SK-N-SH (cell line): ENCODE results near the gene RAC2. TPM values are rescaled to one million over a fixed set of nuclear protein-coding genes. Genes with fewer than 3 reads are reported as not detected.

Experiments used
- CTCF ChIA-PET: fragments of 300-600, 350-600 bp; formaldehyde crosslinking; extraction: SDS; loops from one replicate; lab custom pipeline; 2021; lab: Yijun Ruan, JAX
- POLR2A ChIA-PET: fragments of 350-600 bp; sonication (Branson Sonifier 250); formaldehyde crosslinking; extraction: SDS; loops from one replicate; lab custom pipeline; 2020; ENCODE audit warnings: antibody characterized with exemption, inconsistent platforms; lab: Yijun Ruan, JAX
- DNase-seq: peaks from one replicate; pipeline ENCODE4 v3.0.0; 2012
- H2AFZ ChIP-seq: fragments of 200-600 bp; sonication (generic); 2 replicates; pipeline ENCODE4 v1.8.1; 2016; ENCODE audit warnings: antibody characterized with exemption, mild to moderate bottlenecking, low read depth
- H3F3A ChIP-seq: fragments of 200-600 bp; sonication (generic); replicated peaks from 2 replicates; pipeline ENCODE3; 2016; ENCODE audit warnings: antibody characterized with exemption, mild to moderate bottlenecking; ENCODE audit not compliant: insufficient read depth
- H3K27ac ChIP-seq, 2 experiments: fragments of 200-500 bp in 1 of 2; fragments of 200-600 bp in 1 of 2; sonication (Bioruptor generic) in 1 of 2; sonication (generic), shearing (Covaris generic) in 1 of 2; 2 replicates each; pipeline versions ENCODE4 v1.5.1 to v1.6.1; 2014 to 2016; ENCODE audit warnings: low read depth in 2 of 2, inconsistent platforms in 1 of 2, low read length in 1 of 2, mild to moderate bottlenecking in 1 of 2, mixed read lengths in 1 of 2
- H3K27me3 ChIP-seq: fragments of 200-600 bp; sonication (generic), shearing (Covaris generic); 2 replicates; pipeline ENCODE4 v1.6.1; 2016; ENCODE audit warnings: mixed run types; ENCODE audit not compliant: insufficient read depth
- H3K36me3 ChIP-seq, 2 experiments: fragments of 200-500 bp in 1 of 2; fragments of 200-600 bp in 1 of 2; sonication (Bioruptor generic) in 1 of 2; sonication (generic) in 1 of 2; replicated peaks in 1 of 2; 2 replicates each; pipeline versions ENCODE3 to v1.5.1; 2014 to 2016; ENCODE audit warnings: low read length in 1 of 2, mild to moderate bottlenecking in 1 of 2; ENCODE audit not compliant: insufficient read depth in 2 of 2, control insufficient read depth in 1 of 2
- H3K4me1 ChIP-seq, 2 experiments: fragments of 200-500 bp in 1 of 2; fragments of 200-600 bp in 1 of 2; sonication (Bioruptor generic) in 1 of 2; sonication (generic), shearing (Covaris generic) in 1 of 2; 2 replicates each; pipeline versions ENCODE4 v1.5.1 to v1.6.1; 2014 to 2016; ENCODE audit warnings: low read depth in 1 of 2, low read length in 1 of 2, mixed run types in 1 of 2; ENCODE audit not compliant: insufficient read depth in 2 of 2, control insufficient read depth in 1 of 2
- H3K4me2 ChIP-seq: fragments of 200-600 bp; sonication (generic), shearing (Covaris generic); 2 replicates; pipeline ENCODE4 v1.6.1; 2017; ENCODE audit warnings: mixed run types
- H3K4me3 ChIP-seq, 2 experiments: fragments of 200-500 bp in 1 of 2; fragments of 200-600 bp in 1 of 2; sonication (Bioruptor generic) in 1 of 2; sonication (generic), shearing (Covaris generic) in 1 of 2; 2 replicates each; pipeline versions ENCODE4 v1.5.1 to v1.8.1; 2014 to 2016; ENCODE audit warnings: low read depth in 2 of 2, inconsistent platforms in 1 of 2, low read length in 1 of 2, mild to moderate bottlenecking in 1 of 2, mixed read lengths in 1 of 2, moderate library complexity in 1 of 2
- H3K79me2 ChIP-seq: fragments of 200-600 bp; sonication (generic); 2 replicates; pipeline ENCODE4 v1.8.1; 2017; ENCODE audit warnings: mild to moderate bottlenecking; ENCODE audit not compliant: insufficient read depth
- H3K9ac ChIP-seq: fragments of 200-600 bp; sonication (generic); 2 replicates; pipeline ENCODE4 v1.6.1; 2017; ENCODE audit warnings: mixed run types
- H3K9me2 ChIP-seq: fragments of 200-600 bp; sonication (generic); 2 replicates; pipeline ENCODE4 v1.6.1; 2017; ENCODE audit warnings: mixed run types
- H3K9me3 ChIP-seq: fragments of 200-600 bp; sonication (generic); 2 replicates; pipeline ENCODE4 v1.6.1; 2017; ENCODE audit warnings: mixed run types, mild to moderate bottlenecking, moderate library complexity
- H4K20me1 ChIP-seq: fragments of 200-600 bp; sonication (generic); 2 replicates; pipeline ENCODE4 v1.6.1; 2017; ENCODE audit warnings: mild to moderate bottlenecking, mixed run types; ENCODE audit not compliant: insufficient read depth
- CHD2 ChIP-seq: fragments of 150-350 bp; IDR thresholded peaks from 2 replicates; pipeline ENCODE4 v1.6.1; 2018; ENCODE audit warnings: low read length; ENCODE audit not compliant: partially characterized antibody
- EP300 ChIP-seq, 2 experiments: IDR thresholded peaks; 2 replicates each; pipeline versions ENCODE4 v1.4.0 to v1.6.1; 2012; ENCODE audit warnings: borderline replicate concordance in 1 of 2, low read depth in 1 of 2, low read length in 1 of 2
- FOSL2 ChIP-seq: IDR thresholded peaks from 2 replicates; pipeline ENCODE4 v1.4.0; 2012; ENCODE audit warnings: low read depth, mild to moderate bottlenecking, moderate library complexity, borderline replicate concordance
- FOXJ3 ChIP-seq: sonication (generic); formaldehyde crosslinking; IDR thresholded peaks from 2 replicates; pipeline ENCODE4 v1.5.1; 2020; ENCODE audit warnings: mild to moderate bottlenecking, missing genetic modification reagents
- FOXM1 ChIP-seq: IDR thresholded peaks from 2 replicates; pipeline ENCODE4 v1.4.0; 2012; ENCODE audit warnings: low read depth, mild to moderate bottlenecking
- GATA2 ChIP-seq: sonication (generic); formaldehyde crosslinking; IDR thresholded peaks from 2 replicates; pipeline ENCODE4 v1.5.0; 2020; ENCODE audit warnings: mild to moderate bottlenecking, missing genetic modification reagents
- JUND ChIP-seq: IDR thresholded peaks from 2 replicates; pipeline ENCODE4 v1.4.0; 2012
- MXI1 ChIP-seq: IDR thresholded peaks from 2 replicates; pipeline ENCODE4 v1.6.1; 2012; ENCODE audit warnings: mild to moderate bottlenecking, low read depth, low read length, improper control_type of control experiment
- NRF1 ChIP-seq: IDR thresholded peaks from 2 replicates; pipeline ENCODE4 v1.6.1; 2012; ENCODE audit warnings: low read depth, mild to moderate bottlenecking, low read length
- RAD21 ChIP-seq: IDR thresholded peaks from 2 replicates; pipeline ENCODE4 v1.6.1; 2012; ENCODE audit warnings: mild to moderate bottlenecking, low read length
- RCOR1 ChIP-seq: fragments of 150-350 bp; IDR thresholded peaks from 2 replicates; pipeline ENCODE4 v1.6.1; 2017; ENCODE audit warnings: antibody characterized with exemption, low read length
- RFX5 ChIP-seq: IDR thresholded peaks from 2 replicates; pipeline ENCODE4 v1.6.1; 2012; ENCODE audit warnings: mild to moderate bottlenecking, improper control_type of control experiment, low read length
- SIN3A ChIP-seq: IDR thresholded peaks from 2 replicates; pipeline ENCODE4 v1.6.1; 2012; ENCODE audit warnings: low read depth, mild to moderate bottlenecking, low read length, moderate library complexity, borderline replicate concordance
- SMC3 ChIP-seq: IDR thresholded peaks from 2 replicates; pipeline ENCODE4 v1.6.1; 2012; ENCODE audit warnings: low read depth, low read length, improper control_type of control experiment
- TEAD4 ChIP-seq: IDR thresholded peaks from 2 replicates; pipeline ENCODE4 v1.4.0; 2012; ENCODE audit warnings: mild to moderate bottlenecking, borderline replicate concordance; ENCODE audit not compliant: insufficient read depth
- YY1 ChIP-seq: IDR thresholded peaks from 2 replicates; pipeline ENCODE4 v1.4.0; 2012; ENCODE audit warnings: low read depth, mild to moderate bottlenecking
- WGBS: methylation state at CpG from one replicate; pipeline ENCODE4 v1.1.6; 2017; ENCODE audit warnings: low lambda C conversion rate; 5-methylcytosine and 5-hydroxymethylcytosine counted together
- polyA plus RNA-seq, 3 experiments: library from polyadenylated mRNA; depleted of rRNA; stranded (reverse); fragments of >200 nt; gene quantifications; 2 replicates each; pipeline ENCODE4 v1.2.3, GENCODE V29; 2012
- TF ChIP-seq, protein P1 (sequence below): fragments of 150-350 bp; IDR thresholded peaks from 2 replicates; pipeline ENCODE4 v1.6.1; 2017; ENCODE audit warnings: antibody characterized with exemption, low read length, low read depth, borderline replicate concordance
- TF ChIP-seq, protein P2 (sequence below): IDR thresholded peaks from 2 replicates; pipeline ENCODE4 v1.4.0; 2012; ENCODE audit warnings: low read depth, borderline replicate concordance
- TF ChIP-seq, protein P3 (sequence below): IDR thresholded peaks from 2 replicates; pipeline ENCODE4 v1.6.1; 2012; ENCODE audit warnings: mild to moderate bottlenecking, low read depth, low read length, moderate library complexity
- TF ChIP-seq, protein P4 (sequence below): fragments of 150-350 bp; IDR thresholded peaks from 2 replicates; pipeline ENCODE4 v1.6.1; 2016; ENCODE audit warnings: mild to moderate bottlenecking, low read depth, low read length
- TF ChIP-seq, protein P5 (sequence below): IDR thresholded peaks from 2 replicates; pipeline ENCODE4 v1.4.0; 2012; ENCODE audit warnings: low read depth
- TF ChIP-seq, protein P6 (sequence below): IDR thresholded peaks from 2 replicates; pipeline ENCODE4; 2012
- TF ChIP-seq, protein P7 (sequence below): IDR thresholded peaks from 2 replicates; pipeline ENCODE4 v1.4.0; 2012; ENCODE audit warnings: low read depth, borderline replicate concordance

The RAC2 gene
- polyA plus RNA-seq, 1 of the 3 experiments (the other 2 are of a cell fraction), result 29.9 TPM

DNA sequence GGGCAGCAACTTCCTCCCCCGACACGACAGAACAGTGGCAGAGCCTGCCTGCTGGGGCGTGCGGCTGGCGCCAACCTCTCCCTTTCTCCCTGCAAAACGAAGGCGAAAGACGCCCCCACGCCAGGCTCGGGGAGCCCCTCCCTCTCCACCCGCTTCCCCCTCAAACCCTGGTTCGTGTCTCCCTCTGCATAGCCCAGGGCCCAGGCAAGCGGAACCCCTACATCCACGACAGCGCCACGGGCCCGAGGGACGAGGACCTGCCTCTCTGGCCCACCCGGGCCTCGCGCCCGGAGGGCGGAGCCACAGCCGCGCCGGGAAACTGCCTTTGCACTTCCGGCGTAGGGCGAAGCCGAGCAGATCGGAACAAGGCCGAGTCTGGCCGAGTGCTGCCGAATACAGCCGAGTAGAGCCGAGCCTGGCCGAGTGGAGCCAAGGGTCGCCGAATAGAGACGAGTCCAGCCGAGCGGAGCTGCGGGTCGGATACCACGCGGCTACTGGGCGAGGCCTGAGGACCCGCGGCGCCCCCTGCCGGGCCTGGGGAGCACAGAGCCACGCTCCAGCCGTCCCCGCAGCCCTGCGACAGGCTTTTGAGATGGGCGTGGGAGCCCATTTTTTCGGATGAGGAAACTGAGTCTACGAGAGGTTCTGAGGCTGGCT lies 44.8 kb downstream of the RAC2 start:
- Histone ChIP-seq H3K79me2 (no peaks in the 10 kb centered on the region; the same call in 1 of the 2 replicates), H3K9ac (peak overlapping the region; percentile 81), H3K9me2 (no peaks in the 10 kb centered on the region), H3K9me3 (no peaks in the 10 kb centered on the region), H4K20me1 (no peaks in the 10 kb centered on the region), H3K4me1 (peaks cover 19 to 28% of the 10 kb centered on the region in 2 experiments), H3K27me3 (no peaks in the 10 kb centered on the region), H3K36me3 (no peaks in the 10 kb centered on the region), H3K4me3 (peak overlapping the region; percentile 72 to 76), H3K4me2 (peak overlapping the region; percentile 94), H3F3A (peaks cover 25% of the 10 kb centered on the region), H2AFZ (peak overlapping the region; percentile 82), H3K27ac (peak overlapping the region; percentile 73 to 96)
- peak; percentile 97 for DNase-seq
- ChIA-PET POLR2A (interaction anchor here (1.1 to 1.2 kb wide), 2 partner anchors 12 to 43 kb away, joined by 3 to 4 read pairs; no protein-coding TSS in a partner anchor), CTCF (interaction anchor here (0.6 to 7.7 kb wide), 51 partner anchors 9 to 632 kb away, joined by 3 to 190 read pairs (median 4); partner anchors contain the start of genes C1QTNF6, CYTH4, IFT27 and IL2RB)
- WGBS, result 0% methylated on average over 8 of the region's 58 CpGs
- TF ChIP-seq CHD2, result no peak
- TF ChIP-seq, protein P1, sequence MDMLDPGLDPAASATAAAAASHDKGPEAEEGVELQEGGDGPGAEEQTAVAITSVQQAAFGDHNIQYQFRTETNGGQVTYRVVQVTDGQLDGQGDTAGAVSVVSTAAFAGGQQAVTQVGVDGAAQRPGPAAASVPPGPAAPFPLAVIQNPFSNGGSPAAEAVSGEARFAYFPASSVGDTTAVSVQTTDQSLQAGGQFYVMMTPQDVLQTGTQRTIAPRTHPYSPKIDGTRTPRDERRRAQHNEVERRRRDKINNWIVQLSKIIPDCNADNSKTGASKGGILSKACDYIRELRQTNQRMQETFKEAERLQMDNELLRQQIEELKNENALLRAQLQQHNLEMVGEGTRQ, result no peak
- no peak for TF ChIP-seq TEAD4
- no peak for TF ChIP-seq GATA2 (CRISPR knock-in tag)
- TF ChIP-seq, protein P2, sequence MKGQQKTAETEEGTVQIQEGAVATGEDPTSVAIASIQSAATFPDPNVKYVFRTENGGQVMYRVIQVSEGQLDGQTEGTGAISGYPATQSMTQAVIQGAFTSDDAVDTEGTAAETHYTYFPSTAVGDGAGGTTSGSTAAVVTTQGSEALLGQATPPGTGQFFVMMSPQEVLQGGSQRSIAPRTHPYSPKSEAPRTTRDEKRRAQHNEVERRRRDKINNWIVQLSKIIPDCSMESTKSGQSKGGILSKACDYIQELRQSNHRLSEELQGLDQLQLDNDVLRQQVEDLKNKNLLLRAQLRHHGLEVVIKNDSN, result 0 out of 2 replicates have a peak, but pooled peaks have one; percentile 15
- no peak for TF ChIP-seq RFX5
- TF ChIP-seq JUND, result no peak
- TF ChIP-seq RCOR1, result no peak
- no peak for TF ChIP-seq YY1
- no peak for TF ChIP-seq FOXJ3
- TF ChIP-seq, protein P3, sequence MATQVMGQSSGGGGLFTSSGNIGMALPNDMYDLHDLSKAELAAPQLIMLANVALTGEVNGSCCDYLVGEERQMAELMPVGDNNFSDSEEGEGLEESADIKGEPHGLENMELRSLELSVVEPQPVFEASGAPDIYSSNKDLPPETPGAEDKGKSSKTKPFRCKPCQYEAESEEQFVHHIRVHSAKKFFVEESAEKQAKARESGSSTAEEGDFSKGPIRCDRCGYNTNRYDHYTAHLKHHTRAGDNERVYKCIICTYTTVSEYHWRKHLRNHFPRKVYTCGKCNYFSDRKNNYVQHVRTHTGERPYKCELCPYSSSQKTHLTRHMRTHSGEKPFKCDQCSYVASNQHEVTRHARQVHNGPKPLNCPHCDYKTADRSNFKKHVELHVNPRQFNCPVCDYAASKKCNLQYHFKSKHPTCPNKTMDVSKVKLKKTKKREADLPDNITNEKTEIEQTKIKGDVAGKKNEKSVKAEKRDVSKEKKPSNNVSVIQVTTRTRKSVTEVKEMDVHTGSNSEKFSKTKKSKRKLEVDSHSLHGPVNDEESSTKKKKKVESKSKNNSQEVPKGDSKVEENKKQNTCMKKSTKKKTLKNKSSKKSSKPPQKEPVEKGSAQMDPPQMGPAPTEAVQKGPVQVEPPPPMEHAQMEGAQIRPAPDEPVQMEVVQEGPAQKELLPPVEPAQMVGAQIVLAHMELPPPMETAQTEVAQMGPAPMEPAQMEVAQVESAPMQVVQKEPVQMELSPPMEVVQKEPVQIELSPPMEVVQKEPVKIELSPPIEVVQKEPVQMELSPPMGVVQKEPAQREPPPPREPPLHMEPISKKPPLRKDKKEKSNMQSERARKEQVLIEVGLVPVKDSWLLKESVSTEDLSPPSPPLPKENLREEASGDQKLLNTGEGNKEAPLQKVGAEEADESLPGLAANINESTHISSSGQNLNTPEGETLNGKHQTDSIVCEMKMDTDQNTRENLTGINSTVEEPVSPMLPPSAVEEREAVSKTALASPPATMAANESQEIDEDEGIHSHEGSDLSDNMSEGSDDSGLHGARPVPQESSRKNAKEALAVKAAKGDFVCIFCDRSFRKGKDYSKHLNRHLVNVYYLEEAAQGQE, result no peak
- TF ChIP-seq EP300 (IDR thresholded peaks at IDR 0.05; ENCODE audit: borderline replicate concordance in 1 of 2, low read depth in 1 of 2, low read length in 1 of 2), result no peak
- TF ChIP-seq, protein P4, sequence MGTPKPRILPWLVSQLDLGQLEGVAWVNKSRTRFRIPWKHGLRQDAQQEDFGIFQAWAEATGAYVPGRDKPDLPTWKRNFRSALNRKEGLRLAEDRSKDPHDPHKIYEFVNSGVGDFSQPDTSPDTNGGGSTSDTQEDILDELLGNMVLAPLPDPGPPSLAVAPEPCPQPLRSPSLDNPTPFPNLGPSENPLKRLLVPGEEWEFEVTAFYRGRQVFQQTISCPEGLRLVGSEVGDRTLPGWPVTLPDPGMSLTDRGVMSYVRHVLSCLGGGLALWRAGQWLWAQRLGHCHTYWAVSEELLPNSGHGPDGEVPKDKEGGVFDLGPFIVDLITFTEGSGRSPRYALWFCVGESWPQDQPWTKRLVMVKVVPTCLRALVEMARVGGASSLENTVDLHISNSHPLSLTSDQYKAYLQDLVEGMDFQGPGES, result no peak
- peak; percentile 79 for TF ChIP-seq SMC3
- peak; percentile 76 for TF ChIP-seq RAD21
- TF ChIP-seq FOSL2, result no peak
- TF ChIP-seq SIN3A, result no peak
- TF ChIP-seq NRF1, result no peak
- TF ChIP-seq MXI1, result peak; percentile 80
- TF ChIP-seq, protein P5, sequence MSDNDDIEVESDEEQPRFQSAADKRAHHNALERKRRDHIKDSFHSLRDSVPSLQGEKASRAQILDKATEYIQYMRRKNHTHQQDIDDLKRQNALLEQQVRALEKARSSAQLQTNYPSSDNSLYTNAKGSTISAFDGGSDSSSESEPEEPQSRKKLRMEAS, result peak; percentile 92
- TF ChIP-seq FOXM1, result no peak
- TF ChIP-seq, protein P6, sequence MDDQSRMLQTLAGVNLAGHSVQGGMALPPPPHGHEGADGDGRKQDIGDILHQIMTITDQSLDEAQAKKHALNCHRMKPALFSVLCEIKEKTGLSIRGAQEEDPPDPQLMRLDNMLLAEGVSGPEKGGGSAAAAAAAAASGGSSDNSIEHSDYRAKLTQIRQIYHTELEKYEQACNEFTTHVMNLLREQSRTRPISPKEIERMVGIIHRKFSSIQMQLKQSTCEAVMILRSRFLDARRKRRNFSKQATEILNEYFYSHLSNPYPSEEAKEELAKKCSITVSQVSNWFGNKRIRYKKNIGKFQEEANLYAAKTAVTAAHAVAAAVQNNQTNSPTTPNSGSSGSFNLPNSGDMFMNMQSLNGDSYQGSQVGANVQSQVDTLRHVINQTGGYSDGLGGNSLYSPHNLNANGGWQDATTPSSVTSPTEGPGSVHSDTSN, result no peak
- TF ChIP-seq, protein P7, sequence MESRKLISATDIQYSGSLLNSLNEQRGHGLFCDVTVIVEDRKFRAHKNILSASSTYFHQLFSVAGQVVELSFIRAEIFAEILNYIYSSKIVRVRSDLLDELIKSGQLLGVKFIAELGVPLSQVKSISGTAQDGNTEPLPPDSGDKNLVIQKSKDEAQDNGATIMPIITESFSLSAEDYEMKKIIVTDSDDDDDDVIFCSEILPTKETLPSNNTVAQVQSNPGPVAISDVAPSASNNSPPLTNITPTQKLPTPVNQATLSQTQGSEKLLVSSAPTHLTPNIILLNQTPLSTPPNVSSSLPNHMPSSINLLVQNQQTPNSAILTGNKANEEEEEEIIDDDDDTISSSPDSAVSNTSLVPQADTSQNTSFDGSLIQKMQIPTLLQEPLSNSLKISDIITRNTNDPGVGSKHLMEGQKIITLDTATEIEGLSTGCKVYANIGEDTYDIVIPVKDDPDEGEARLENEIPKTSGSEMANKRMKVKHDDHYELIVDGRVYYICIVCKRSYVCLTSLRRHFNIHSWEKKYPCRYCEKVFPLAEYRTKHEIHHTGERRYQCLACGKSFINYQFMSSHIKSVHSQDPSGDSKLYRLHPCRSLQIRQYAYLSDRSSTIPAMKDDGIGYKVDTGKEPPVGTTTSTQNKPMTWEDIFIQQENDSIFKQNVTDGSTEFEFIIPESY, result no peak
